GM21717 (cell line): ENCODE measurements around the gene JAKMIP1.
"Not testable (repeated sequence)": the region's sequence is repeated elsewhere in the genome, so short reads cannot be mapped to it uniquely, and the experiment has no call there.

Experiments
- ATAC-seq: cut with Tn5 transposase; IDR thresholded peaks from one replicate; pipeline ENCODE4 v1.9.1; 2021; ENCODE audit warnings: mild to moderate bottlenecking, moderate library complexity; ENCODE audit not compliant: unreplicated experiment

JAKMIP1 gene

DNA sequence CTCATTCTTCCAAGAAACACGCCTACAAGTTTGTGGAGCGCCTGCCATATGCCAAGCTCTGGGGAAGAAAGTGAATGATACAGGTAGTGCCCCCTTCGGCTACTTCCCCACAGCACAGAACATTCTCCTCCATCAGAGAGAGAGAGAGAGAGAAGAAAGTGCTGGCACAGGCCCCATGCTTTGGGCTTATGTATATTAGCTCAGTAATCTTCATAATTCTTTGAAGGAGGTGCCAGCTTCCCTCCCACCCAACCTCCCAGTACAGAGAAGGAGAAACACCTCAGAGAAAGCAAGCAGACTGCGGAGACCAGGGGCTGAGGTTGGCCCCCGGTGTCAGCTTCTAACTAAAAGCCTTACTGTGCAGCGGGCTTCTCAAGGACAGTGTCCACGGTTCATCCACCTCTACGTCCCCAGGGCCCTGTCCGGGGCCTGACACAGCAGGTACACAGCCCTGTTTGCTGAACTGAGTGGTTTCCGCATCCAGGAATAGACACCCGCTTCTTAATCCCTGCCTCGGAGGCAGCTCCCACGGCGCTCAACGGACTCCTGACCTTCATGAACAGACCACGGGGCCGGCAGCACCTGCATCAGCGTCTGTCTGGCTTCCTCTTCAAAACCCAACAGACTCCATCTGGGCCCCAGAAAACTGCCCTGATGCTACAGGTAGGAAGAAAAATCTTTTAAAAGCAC lies 50.2 kb downstream of the JAKMIP1 start:
- no peak for ATAC-seq

DNA sequence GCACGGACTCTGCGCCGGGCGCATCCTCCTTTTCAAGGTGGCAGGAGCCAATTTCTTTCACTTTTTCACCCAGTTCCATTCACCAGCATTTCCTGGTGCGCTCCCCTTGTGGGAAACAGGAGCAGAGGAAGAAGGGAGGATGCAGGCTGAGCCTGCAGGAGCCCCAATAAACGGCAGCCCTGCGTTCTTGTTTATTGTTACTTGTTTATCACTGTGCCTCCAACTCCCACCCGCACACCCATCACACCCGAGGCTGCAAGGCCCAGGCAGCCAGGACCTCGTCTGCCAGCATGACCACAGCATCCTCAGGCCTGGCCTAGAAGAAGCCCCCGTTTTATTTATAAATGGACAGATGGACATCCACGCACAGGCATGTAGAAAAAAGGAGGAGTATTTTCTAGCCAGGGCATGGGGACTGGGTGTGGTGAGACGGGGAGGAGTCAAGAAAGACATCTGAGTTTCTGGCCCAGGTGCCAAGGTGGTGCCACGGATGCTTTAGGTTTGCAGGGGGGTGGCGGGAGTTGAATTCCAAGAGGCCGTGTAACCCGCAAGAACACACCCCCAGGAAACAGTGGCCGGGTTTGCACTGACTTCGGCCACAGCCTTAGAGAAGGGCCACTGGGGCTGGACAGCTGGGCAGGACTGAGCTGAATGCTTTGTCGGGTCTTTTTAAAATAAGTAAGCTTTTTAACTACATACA lies 51.7 kb downstream of the JAKMIP1 start:
- no peak for ATAC-seq

DNA sequence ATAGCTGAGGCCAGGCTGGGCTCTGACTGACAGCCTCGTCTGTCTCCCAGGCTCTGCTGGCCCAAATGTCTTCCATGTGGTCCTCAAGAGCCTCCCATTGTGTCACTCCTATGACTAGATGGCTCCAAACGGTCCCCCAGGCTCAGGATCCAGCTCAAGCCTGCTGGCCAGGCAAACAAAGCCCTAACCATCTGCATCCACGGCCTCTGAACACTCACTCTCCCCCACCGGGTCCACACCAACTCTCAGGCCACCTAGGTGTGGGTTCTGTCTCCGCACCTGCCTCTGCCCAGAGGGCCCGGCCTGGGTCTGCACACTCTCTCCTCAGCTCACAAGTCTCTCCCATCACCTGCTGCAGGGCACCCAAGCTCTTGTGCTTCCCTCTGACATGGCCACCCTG lies 52.9 kb downstream of the JAKMIP1 start:
- ATAC-seq, result no peak

DNA sequence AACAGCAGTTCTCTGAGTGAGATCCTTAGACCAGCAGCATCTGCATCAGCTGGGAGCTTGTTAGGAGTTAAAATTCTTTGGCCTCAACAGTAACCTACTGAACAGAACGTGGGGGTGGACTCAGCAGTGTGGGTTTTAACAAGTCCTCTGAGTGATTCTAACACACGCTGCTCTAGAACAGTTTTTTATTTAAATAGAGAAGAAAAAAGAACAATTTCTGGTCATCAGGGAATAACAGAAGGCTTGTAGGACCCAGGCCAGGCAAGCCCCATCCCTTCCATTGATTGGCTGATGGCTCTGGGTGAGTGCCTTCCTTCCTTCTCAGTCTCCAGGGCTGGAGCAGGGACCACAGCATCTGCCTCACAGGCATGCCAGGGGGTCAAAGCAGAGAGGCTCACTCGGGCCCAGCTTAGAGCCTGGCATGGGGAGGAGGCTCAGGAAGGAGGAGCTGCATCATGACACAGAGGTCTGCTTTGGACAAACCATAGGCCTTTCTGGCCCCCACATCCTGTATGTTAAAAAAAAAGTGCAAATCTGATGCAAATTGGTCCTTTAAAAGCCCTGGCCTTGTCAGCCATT lies 56.7 kb downstream of the JAKMIP1 start:
- no peak for ATAC-seq

DNA sequence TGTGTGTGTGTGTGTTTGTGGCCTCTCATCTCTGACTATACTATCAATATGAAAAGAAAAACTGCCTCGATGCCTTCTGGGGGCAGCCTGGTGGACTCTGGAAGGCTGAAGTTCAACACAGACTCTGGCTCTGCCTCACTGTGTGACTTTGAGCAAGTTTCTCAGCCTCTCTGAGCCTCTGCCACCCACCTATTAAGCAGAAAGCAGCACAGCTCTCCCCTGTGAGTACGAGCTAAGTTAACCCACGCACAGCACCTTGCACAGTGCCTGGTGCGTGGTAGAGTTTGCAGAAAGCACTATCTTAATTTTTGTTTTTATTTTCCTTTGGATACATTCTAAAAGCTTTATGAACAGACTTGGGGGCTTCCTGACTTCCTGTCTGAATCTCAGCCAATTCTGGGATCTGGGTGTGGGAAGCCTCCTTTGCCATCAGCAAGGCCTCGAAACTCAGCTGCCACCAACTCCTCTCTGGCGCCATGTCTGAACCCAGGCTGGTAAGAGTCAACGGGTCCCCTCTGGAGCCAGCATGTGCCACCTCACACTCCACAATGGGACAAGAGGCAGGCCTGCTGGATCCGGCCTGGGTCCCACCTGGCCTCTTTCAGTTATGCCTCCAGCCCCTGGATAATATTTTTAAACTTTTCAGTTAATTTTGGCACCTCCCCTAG lies 57.3 kb downstream of the JAKMIP1 start:
- ATAC-seq, result no peak

DNA sequence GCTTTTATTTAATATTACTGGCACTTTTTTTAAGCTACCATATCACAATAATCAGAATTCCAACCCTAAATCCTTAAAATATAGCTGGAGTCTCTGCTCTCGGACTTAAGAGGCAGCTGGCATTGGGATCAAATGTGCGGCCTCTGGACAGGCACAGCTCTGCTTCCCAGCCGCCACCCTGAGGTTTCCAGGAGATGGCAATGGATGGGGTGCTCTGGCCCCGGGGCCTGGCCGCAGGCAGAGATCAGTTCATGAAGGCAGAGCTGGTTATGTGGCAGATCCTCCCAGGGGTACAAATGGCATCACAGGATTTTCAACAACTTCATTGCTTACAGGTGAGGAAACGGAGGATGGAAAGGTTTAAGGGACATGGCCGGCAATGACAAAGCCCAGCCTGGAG lies 57.8 kb downstream of the JAKMIP1 start:
- ATAC-seq, result no peak

DNA sequence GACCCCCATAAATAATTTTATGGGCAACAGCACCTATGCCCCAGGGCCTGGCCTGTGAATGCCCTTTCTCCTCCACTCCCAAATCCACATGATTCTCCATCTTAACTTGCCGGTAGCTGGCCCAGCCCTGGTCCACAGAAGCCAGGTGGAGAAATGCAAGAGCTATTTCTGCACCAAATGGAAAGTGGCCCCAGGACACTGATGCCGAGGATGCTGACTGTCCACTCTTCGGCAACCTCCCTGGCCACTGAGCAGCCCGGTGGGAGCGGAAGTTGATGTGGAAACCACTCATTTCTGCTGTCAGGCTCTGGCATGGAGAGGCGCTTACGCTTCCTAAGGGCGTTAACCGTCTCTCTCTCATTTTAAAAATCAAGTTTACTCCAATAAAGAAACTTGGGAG lies 58.8 kb downstream of the JAKMIP1 start:
- ATAC-seq, result no peak

DNA sequence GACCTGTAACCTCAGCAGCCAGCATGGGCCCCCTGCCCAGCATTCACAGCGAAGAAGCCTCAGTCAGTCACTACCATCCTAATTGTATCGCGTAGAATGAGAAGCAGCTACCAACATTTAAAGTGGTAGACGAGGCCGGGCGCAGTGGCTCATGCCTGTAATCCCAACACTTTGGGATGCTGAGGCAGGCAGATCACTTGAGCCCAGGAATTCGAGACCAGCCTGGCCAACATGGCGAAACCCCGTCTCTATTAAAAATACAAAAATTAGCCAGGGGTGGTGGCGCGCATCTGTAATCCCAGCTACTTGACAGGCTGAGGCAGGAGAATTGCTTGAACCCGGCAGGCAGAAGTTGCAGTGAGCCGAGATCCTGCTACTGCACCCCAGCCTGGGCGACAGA lies 59.3 kb downstream of the JAKMIP1 start:
- not testable (repeated sequence) for ATAC-seq

DNA sequence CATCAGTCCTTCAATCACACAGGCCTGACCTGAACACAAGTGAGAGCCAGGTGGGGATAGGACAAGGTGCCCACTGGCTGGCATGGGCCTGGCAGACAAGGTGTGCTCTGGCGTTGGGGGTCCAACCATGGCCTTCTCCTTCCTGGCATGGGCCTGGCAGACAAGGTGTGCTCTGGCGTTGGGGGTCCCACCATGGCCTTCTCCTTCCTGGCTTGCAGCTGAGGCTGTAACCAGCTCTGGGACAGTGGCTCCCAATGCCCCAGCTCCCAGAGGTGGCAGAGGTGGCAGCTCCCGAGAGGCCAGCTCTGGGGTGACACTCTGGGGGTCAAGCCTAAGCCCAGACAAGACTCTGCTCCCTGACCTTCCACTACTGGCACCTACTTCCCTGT lies 62.6 kb downstream of the JAKMIP1 start:
- no peak for ATAC-seq

DNA sequence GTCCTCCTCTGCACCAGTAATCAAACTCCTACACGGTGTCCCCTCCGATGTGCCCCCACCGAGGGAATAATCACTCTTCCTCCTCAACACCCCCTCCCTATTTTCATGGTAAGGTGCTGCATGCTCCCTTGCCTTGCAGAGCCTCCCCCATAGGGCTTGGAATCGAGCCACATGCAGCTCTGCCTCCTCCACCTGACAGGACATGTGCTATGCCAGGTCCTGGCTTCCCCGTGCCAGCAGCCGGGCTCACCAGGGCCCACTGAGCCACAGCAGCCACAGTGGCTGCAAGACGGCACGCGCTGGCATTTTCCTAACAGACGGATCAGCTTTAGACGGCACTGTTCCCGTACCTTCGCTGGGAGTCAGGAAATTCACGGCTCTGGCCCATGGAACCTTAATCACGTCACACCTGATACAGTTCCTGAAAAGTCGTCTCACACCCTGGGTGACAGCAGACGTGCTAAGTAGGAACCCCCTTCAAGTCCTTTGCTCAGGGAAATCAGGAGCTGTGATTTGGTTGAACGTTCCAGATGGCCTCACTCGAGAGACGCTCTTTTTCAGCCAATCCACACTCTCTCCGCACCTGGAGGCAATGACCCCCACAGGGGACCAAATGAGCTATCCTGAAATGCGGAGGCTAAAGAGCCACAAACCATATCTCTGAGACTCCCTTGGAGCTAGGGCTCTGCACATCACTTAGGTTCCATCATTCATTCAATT lies 63.2 kb downstream of the JAKMIP1 start:
- ATAC-seq, result no peak

DNA sequence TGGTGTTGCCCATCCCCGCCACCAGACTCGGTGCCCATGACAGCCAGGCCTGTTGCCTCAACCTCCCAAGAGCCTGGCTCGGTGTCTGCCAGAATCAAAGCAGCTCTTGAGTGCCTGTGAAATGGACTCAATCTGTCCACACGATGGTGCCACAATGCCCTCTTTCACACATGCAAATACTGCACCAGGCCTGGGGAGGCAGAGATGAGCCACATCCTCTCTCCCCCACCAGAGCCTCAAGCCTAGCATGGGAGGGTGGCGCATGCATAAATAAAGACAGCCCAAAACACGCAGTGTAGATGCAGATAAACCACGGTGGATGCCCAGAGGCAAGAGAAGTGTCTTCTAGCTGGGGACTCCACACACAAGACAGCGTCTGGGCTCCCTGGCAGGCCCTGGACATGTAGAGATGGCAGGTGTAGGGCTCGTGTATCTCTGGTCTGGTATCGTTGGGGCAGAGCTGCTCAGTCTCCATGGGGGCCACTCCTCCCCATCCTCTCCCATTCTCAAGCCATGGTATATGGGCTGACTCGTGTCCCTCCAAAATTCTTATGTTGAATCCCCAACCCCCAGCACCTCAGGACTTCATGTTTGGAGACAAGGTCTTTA lies 65.6 kb downstream of the JAKMIP1 start:
- peak; percentile 89 for ATAC-seq

DNA sequence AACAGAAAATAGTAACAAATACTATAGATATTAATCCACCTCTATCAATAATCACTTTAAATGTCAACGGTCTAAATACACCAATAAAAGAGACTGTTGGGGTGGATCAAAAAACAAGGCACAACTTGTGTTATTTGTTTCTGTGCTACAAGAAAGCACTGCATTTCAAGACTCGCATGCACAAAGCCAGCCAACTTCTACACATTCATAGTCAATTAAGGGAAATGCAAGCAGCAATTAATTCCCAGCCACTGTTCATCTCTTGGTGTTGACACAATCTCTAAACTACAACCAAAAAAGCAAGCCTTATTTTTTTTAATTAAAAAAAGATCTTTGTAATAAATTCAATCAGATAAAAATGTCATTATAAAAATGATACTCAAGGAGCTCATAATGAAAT lies 67.6 kb downstream of the JAKMIP1 start:
- ATAC-seq, result no peak

DNA sequence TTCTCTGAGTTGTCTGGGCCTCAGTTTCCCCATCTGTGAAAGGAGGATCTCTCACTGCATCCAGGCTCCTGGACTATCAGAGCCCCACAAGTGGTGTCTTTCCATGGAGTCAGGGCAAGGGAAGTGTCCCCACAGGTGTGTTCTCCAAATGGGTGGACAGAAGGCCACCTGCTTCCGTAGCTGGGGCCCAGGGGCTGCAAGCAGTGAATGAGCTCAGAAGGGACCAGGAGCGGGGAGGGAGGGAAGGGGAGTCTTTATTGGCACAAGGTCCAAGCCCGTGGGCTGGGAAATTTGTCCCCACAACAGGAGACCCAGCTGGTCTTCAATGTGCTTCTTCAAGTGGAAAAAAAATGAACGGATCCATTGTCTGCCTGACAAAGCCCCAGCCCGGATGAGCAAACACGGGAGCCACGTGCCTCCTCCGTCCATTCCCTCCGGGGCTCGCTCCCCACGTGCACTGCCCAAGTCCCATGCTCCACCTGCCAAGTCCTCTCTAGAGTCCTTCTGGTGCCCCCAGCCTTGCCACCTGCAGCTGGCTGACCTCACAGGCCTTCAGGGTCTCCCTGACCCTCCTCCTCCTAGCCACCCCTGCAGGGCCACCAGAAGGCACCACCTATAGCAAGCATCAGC lies 72.0 kb downstream of the JAKMIP1 start:
- no peak for ATAC-seq

DNA sequence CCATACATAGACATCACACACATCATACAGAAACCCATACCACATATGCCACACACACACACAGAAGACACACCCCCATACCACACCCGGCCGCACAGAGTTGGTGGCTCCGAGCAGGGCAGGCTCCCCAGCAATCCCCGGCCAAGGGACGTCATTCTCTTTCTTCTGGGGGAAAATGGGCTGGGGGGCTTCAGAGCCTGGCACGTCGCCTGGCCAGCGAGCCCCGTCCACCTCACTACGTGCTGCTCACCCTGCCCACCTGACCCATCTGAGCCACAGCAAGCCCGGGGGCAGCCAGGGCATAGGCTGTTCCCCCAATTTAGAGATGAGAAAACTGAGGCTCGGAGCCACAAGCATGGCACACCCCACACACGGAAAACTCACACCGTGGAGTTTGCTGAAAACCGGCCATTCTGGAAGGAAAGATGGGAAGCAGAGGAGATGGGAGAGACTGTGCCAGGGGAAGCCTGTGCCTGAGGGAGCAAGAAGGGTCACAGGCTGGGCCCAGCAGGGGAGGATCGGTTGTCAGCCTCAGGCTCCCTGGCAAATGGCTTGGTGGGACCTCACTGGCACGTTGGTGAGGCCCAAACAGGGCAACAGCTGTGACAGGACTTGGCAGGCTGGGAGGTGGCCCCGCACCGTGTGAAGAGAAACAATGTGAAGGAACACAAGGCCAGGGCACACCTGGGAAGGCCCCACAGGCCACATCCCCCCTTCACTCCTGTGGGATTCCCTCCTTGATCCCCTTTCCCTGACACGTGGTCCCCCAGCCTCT lies 73.2 kb downstream of the JAKMIP1 start:
- ATAC-seq, result no peak

DNA sequence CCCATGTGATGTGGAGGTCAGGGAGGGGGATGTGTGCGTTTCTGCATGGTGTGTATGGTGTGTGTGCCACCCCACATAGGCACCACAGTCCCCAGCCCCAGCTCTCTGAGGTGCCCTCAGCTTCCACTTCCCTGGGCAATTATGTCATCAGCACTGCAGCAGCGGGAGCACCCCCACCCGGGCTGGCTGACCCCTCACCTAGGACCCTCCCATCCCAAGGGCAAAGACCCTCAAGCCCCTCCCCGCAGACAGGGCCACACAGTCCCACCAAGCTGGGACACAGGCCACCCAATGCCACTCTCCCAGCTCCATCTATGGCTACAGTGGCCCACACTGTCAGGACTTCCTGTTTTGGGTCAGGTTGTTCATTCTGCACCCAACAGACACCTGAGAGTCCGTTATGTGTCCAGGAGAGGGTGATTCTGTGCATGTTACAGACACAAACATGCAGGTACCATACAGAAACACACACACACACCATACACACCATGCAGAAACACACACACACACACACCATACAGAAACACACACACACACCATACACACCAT lies 75.2 kb downstream of the JAKMIP1 start:
- no peak for ATAC-seq

DNA sequence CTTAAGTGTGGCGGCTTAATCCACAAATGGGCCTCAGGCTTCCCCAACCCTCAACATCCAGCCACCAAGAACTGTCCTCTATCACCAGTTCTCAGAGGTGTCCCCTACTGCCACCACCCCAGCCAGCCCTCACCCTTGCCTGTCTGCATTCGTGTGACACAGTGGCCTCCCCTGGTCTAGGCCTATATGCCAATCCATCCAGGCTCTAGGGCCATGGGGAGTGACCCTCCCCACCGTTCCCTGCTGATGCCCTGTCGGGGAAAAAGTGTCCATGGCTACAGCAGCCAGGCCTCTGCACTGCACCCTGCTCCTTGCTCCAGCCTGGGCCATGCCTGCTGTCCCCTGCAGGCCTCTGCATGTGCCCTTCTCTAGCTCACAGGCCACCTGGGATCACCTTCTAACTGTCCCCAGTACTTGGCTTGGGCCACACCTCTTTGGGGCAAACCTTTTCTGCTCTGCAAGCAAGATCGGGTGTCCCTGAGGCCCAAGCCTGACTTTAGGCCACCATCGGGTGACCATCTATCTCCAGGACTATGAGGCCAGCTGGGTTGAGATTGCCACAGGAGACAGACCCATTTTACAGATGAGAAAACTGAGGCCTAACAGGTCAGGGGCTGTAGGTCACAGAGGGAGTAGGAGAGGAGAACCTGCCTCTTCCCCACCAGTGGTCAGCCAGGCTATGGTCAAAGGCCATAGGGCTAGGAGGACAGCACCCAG lies 75.8 kb downstream of the JAKMIP1 start:
- no peak for ATAC-seq

DNA sequence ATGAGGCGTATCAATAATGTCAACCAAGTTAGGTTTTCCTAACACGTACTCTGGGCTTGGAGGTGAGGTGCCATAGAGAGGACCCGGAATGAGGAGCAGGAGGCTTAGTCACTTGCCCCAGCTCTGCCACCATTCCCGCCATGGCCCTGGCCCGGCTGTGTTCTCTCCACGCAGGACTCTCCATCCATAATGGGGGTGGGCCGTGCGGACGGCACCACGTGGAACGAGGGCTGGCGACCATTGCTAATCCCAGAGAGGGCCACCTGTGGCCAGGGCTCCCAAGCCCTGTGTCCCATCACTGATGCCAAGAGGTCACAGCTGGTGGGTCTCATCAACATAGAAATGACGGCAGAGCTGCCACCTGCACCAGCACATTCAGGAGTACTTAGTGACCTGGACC lies 76.4 kb downstream of the JAKMIP1 start:
- ATAC-seq, result no peak

DNA sequence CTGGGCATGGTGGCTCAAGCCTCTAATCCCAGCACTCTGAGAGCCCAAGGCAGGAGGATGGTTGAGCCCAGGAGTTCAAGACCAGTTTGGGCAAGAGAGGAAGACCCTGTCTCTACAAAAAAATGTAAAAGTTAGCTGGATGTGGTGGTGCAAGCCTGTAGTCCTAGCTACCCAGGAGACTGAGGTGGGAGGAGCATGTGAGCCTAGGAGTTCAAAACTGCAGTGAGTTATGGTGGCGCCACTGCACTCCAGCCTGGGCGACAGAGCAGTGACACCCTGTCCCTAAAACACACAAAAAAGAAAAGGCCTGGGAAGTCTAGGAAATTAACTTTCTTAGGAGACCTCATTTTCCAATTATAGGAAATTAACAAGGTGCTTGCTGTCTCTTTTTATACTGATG lies 76.8 kb downstream of the JAKMIP1 start:
- no peak for ATAC-seq

DNA sequence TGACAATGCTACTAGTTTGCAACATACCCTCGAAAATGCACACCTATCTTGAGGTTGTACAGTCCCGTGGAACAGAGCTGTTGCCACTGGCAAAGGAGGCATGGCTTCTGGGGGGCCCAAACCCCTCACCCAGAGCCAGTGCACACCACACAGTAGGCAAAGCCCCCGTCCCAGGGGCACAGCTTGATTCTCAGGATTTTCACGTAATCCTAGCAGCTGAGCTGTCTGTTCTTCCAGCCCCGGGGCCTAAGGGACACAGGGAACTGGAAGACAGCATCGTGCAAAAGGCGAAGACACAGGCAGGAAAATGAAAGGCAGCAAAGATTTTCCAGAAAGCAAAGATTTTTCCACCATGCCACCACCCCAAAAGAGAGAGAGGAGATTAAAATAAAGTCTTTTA lies 77.2 kb downstream of the JAKMIP1 start:
- ATAC-seq, result no peak
